Measurements from ENCODE around the gene RGMA. TPM values are rescaled to one million over a fixed set of nuclear protein-coding genes. Genes with fewer than 3 reads are reported as not detected.
"Not testable (repeated sequence)": the region's sequence is repeated elsewhere in the genome, so short reads cannot be mapped to it uniquely, and the experiment has no call there.

Gene RGMA
- total RNA-seq, 2 donors from 2014 or later, result not detected

- ATAC-seq (no peak), DNase-seq (no peak)
- no peaks in the 10 kb centered on the region for H3K9me3 ChIP-seq (ENCODE audit: control insufficient read depth, low read length, poor library complexity, severe bottlenecking)
- Mint-ChIP-seq H3K27me3 (peaks cover 63% of the 10 kb centered on the region), H3K4me3 (no peak overlapping the region), H3K27ac (no peak overlapping the region), H3K4me1 (peaks cover 14% of the 10 kb centered on the region), H3K36me3 (ENCODE audit: low read depth) (peaks cover 3% of the 10 kb centered on the region)
These were observed 18.9 kb downstream of the RGMA start for GRCh38 chr15:93070132-93070531.

- Mint-ChIP-seq H3K27me3 (peaks cover 49% of the 10 kb centered on the region), H3K27ac (no peak overlapping the region), H3K4me3 (no peak overlapping the region), H3K36me3 (ENCODE audit: low read depth) (peaks cover 3% of the 10 kb centered on the region), H3K4me1 (peaks cover 15% of the 10 kb centered on the region)
- H3K9me3 ChIP-seq (ENCODE audit: control insufficient read depth, low read length, poor library complexity, severe bottlenecking), result no peaks in the 10 kb centered on the region
- no peak for ATAC-seq
- DNase-seq, result no peak
These were observed 20.3 kb downstream of the RGMA start for GRCh38 chr15:93068581-93069199.

- ATAC-seq (no peak), DNase-seq (no peak)
- Mint-ChIP-seq H3K36me3 (ENCODE audit: low read depth) (no peaks in the 10 kb centered on the region), H3K4me3 (no peak overlapping the region), H3K27ac (no peak overlapping the region), H3K4me1 (peaks cover 10% of the 10 kb centered on the region), H3K27me3 (peaks cover 46% of the 10 kb centered on the region)
- no peaks in the 10 kb centered on the region for H3K9me3 ChIP-seq (ENCODE audit: control insufficient read depth, low read length, poor library complexity, severe bottlenecking)
These were observed 21.3 kb downstream of the RGMA start for GRCh38 chr15:93067649-93068085.

- Mint-ChIP-seq H3K36me3 (ENCODE audit: low read depth) (no peaks in the 10 kb centered on the region), H3K27me3 (peaks cover 46% of the 10 kb centered on the region), H3K4me3 (no peak overlapping the region), H3K27ac (no peak overlapping the region), H3K4me1 (peaks cover 8% of the 10 kb centered on the region)
- ATAC-seq (no peak), DNase-seq (no peak)
- no peaks in the 10 kb centered on the region for H3K9me3 ChIP-seq (ENCODE audit: control insufficient read depth, low read length, poor library complexity, severe bottlenecking)
These were observed 22.0 kb downstream of the RGMA start for GRCh38 chr15:93066834-93067648.

- ATAC-seq (no peak), DNase-seq (no peak)
- Mint-ChIP-seq H3K4me1 (peaks cover 5% of the 10 kb centered on the region), H3K36me3 (ENCODE audit: low read depth) (no peaks in the 10 kb centered on the region), H3K27me3 (peaks cover 43% of the 10 kb centered on the region), H3K27ac (no peak overlapping the region), H3K4me3 (no peak overlapping the region)
- H3K9me3 ChIP-seq (ENCODE audit: control insufficient read depth, low read length, poor library complexity, severe bottlenecking), result no peaks in the 10 kb centered on the region
These were observed 22.8 kb downstream of the RGMA start for GRCh38 chr15:93066224-93066681.

GRCh38 chr15:93065641-93066045, 23.4 kb downstream of the RGMA start:
- H3K4me3 Mint-ChIP-seq, result no peak overlapping the region
- peaks cover 43% of the 10 kb centered on the region for H3K27me3 Mint-ChIP-seq
- no peaks in the 10 kb centered on the region for H3K36me3 Mint-ChIP-seq (ENCODE audit: low read depth)
- H3K4me1 Mint-ChIP-seq, result peaks cover 5% of the 10 kb centered on the region
- ATAC-seq, result no peak
- no peak overlapping the region for H3K27ac Mint-ChIP-seq
- no peaks in the 10 kb centered on the region for H3K9me3 ChIP-seq (ENCODE audit: control insufficient read depth, low read length, poor library complexity, severe bottlenecking)
- DNase-seq, result no peak

- Mint-ChIP-seq H3K36me3 (ENCODE audit: low read depth) (no peaks in the 10 kb centered on the region), H3K27me3 (peaks cover 51% of the 10 kb centered on the region), H3K4me3 (no peak overlapping the region), H3K4me1 (peaks cover 5% of the 10 kb centered on the region), H3K27ac (no peak overlapping the region)
- ATAC-seq (no peak), DNase-seq (no peak)
- H3K9me3 ChIP-seq (ENCODE audit: control insufficient read depth, low read length, poor library complexity, severe bottlenecking), result no peaks in the 10 kb centered on the region
These were observed 25.0 kb downstream of the RGMA start for GRCh38 chr15:93063796-93064690.

- Mint-ChIP-seq H3K36me3 (ENCODE audit: low read depth) (no peaks in the 10 kb centered on the region), H3K27ac (no peak overlapping the region), H3K4me1 (peaks cover 5% of the 10 kb centered on the region), H3K27me3 (peaks cover 48% of the 10 kb centered on the region), H3K4me3 (no peak overlapping the region)
- no peak for ATAC-seq
- H3K9me3 ChIP-seq (ENCODE audit: control insufficient read depth, low read length, poor library complexity, severe bottlenecking), result no peaks in the 10 kb centered on the region
- no peak for DNase-seq
These were observed 25.7 kb downstream of the RGMA start for GRCh38 chr15:93063262-93063671.

GRCh38 chr15:93062628-93063261, 26.3 kb downstream of the RGMA start:
- DNase-seq; ATAC-seq; H3K4me1 Mint-ChIP-seq; H3K9me3 ChIP-seq (ENCODE audit: control insufficient read depth, low read length, poor library complexity, severe bottlenecking); H3K36me3 Mint-ChIP-seq (ENCODE audit: low read depth); H3K4me3 Mint-ChIP-seq; H3K27ac Mint-ChIP-seq: not testable (repeated sequence)
- peaks cover 46% of the 10 kb centered on the region for H3K27me3 Mint-ChIP-seq

GRCh38 chr15:93060336-93061248, 28.4 kb downstream of the RGMA start:
- no peaks in the 10 kb centered on the region for H3K36me3 Mint-ChIP-seq (ENCODE audit: low read depth)
- H3K4me3 Mint-ChIP-seq, result peak overlapping the region; percentile 7
- H3K27ac Mint-ChIP-seq, result no peak overlapping the region
- no peak for DNase-seq
- no peaks in the 10 kb centered on the region for H3K9me3 ChIP-seq (ENCODE audit: control insufficient read depth, low read length, poor library complexity, severe bottlenecking)
- H3K4me1 Mint-ChIP-seq, result peaks cover 5% of the 10 kb centered on the region
- ATAC-seq, result no peak
- H3K27me3 Mint-ChIP-seq, result peaks cover 38% of the 10 kb centered on the region

GRCh38 chr15:93059442-93059841, 29.6 kb downstream of the RGMA start:
- DNase-seq (no peak), ATAC-seq (no peak)
- peaks cover 1% of the 10 kb centered on the region for H3K36me3 Mint-ChIP-seq (ENCODE audit: low read depth)
- H3K4me1 Mint-ChIP-seq, result peaks cover 5% of the 10 kb centered on the region
- H3K4me3 Mint-ChIP-seq, result no peak overlapping the region
- H3K27me3 Mint-ChIP-seq, result peaks cover 41% of the 10 kb centered on the region
- H3K27ac Mint-ChIP-seq, result no peak overlapping the region
- H3K9me3 ChIP-seq (ENCODE audit: control insufficient read depth, low read length, poor library complexity, severe bottlenecking), result no peaks in the 10 kb centered on the region

GRCh38 chr15:93058904-93059427, 30.0 kb downstream of the RGMA start:
- Mint-ChIP-seq H3K27ac (no peak overlapping the region), H3K27me3 (peaks cover 42% of the 10 kb centered on the region), H3K4me1 (peaks cover 3% of the 10 kb centered on the region), H3K4me3 (no peak overlapping the region), H3K36me3 (ENCODE audit: low read depth) (peaks cover 2% of the 10 kb centered on the region)
- no peaks in the 10 kb centered on the region for H3K9me3 ChIP-seq (ENCODE audit: control insufficient read depth, low read length, poor library complexity, severe bottlenecking)
- DNase-seq (no peak), ATAC-seq (no peak)
